ENCODE results near the gene GAS7. TPM values are rescaled to one million over a fixed set of nuclear protein-coding genes. Genes with fewer than 3 reads are reported as not detected.

GAS7 gene
- total and polyA plus RNA-seq, 10 of the 15 experiments (the other 5 are each of a cell fraction or from before 2014, with no cell fraction given), result 2.3 to 53.4 (median 24.0) TPM

- TF ChIP-seq CUX1 (IDR thresholded peaks at IDR 0.05; ENCODE audit: insufficient replicate concordance, low read depth, low read length) (no peak), BACH1 (IDR thresholded peaks at IDR 0.05; ENCODE audit: borderline replicate concordance) (no peak), SPI1 (IDR thresholded peaks at IDR 0.05; ENCODE audit: borderline replicate concordance, insufficient read depth, low read depth, low read length) (no peak), USF1 (IDR thresholded peaks at IDR 0.05; ENCODE audit: borderline replicate concordance, extremely low read length, insufficient read depth, low read depth, low read length) (no peak), CBFB (IDR thresholded peaks at IDR 0.05; ENCODE audit: low read depth) (no peak), IRF5 (IDR thresholded peaks at IDR 0.05; ENCODE audit: borderline replicate concordance) (no peak), BHLHE40 (IDR thresholded peaks at IDR 0.05; ENCODE audit: borderline replicate concordance in 1 of 2, low read depth in 2 of 2, low read length in 1 of 2) (no peak)
Measured at GRCh38 chr17:9948928-9949327, 249.5 kb downstream of the GAS7 start (continued).
